Hepatocyte (in vitro differentiated cells): Measurements from ENCODE around the gene MVD.

ENCODE experiments used
- EZH2 ChIP-seq: fragments of 200-600 bp; sonication (generic); IDR thresholded peaks from 2 replicates; pipeline ENCODE4 v1.6.1; 2016; ENCODE audit warnings: antibody characterized with exemption, mild to moderate bottlenecking, borderline replicate concordance
- EZH2phosphoT487 ChIP-seq: fragments of 200-600 bp; sonication (generic); IDR thresholded peaks from one replicate; pipeline ENCODE4 v1.6.1; 2018; ENCODE audit warnings: antibody characterized with exemption, mild to moderate bottlenecking, low read depth, moderate library complexity; ENCODE audit not compliant: unreplicated experiment, severe bottlenecking
- TF ChIP-seq, protein P1 (sequence below): fragments of 200-600 bp; sonication (generic); IDR thresholded peaks from 2 replicates; pipeline ENCODE4 v1.5.1; 2016; ENCODE audit warnings: antibody characterized with exemption, mild to moderate bottlenecking; ENCODE audit not compliant: poor library complexity

DNA sequence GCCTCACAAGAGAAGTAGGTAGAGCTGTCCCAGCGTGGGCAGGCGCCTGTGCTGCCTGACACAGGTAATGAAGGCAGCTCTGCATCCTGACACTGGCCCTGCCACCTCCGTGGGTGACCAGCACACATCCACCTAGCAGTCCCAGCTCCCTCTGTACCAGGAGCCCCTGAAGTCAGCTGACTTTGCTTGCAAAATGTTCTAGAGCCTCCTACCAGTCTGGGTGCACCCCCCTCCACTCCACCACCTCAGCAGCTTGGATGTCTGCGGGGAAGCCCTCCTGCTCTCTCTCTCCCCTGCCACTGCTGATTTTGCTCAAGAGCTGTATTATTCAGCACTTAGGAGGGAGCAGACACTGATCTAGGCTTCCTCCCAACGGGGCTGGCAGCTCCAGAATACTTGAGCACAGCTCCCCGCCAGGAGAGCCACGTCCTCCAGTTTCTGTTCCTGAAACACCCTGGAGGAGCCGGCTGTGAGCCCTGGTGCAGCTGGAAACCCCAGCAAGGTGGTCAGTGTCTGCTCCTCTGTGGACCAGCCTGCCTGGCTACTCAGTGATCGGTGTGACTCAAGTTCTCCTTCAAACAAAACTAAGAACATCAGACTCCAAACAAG is 42.3 kb upstream of the MVD start:
- TF ChIP-seq, protein P1, sequence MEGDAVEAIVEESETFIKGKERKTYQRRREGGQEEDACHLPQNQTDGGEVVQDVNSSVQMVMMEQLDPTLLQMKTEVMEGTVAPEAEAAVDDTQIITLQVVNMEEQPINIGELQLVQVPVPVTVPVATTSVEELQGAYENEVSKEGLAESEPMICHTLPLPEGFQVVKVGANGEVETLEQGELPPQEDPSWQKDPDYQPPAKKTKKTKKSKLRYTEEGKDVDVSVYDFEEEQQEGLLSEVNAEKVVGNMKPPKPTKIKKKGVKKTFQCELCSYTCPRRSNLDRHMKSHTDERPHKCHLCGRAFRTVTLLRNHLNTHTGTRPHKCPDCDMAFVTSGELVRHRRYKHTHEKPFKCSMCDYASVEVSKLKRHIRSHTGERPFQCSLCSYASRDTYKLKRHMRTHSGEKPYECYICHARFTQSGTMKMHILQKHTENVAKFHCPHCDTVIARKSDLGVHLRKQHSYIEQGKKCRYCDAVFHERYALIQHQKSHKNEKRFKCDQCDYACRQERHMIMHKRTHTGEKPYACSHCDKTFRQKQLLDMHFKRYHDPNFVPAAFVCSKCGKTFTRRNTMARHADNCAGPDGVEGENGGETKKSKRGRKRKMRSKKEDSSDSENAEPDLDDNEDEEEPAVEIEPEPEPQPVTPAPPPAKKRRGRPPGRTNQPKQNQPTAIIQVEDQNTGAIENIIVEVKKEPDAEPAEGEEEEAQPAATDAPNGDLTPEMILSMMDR: no peak
- TF ChIP-seq EZH2phosphoT487: no peak
- TF ChIP-seq EZH2: no peak
